H1 (cell line): ENCODE data around the gene TCP11. TPM values are rescaled to one million over a fixed set of nuclear protein-coding genes. Genes with fewer than 3 reads are reported as not detected.

ENCODE experiments used
- CTCF ChIA-PET: fragments of 300-600 bp; sonication (Branson Sonifier 250); formaldehyde crosslinking; loops from one replicate; lab custom pipeline; 2021; ENCODE audit not compliant: partially characterized antibody; lab: Charles Lee
- POLR2A ChIA-PET: fragments of 300-600 bp; sonication (Branson Sonifier 250); formaldehyde crosslinking; loops from one replicate; lab custom pipeline; 2021; ENCODE audit warnings: inconsistent platforms; ENCODE audit not compliant: partially characterized antibody; lab: Charles Lee
- DNase-seq, 2 experiments: peaks; one replicate each; pipeline versions ENCODE4 v3.0.0 to v3.0.0-alpha.2; 2010 to 2022; ENCODE audit warnings: low spot score in 2 of 2, low read depth in 1 of 2, mixed read lengths in 1 of 2
- FAIRE-seq: peaks from 2 replicates; lab custom pipeline; 2011; peaks lifted over from hg19 to GRCh38; lab: Jason Lieb, UNC
- H2AFZ ChIP-seq: 2 replicates; pipeline ENCODE4 v1.8.1; 2012; ENCODE audit warnings: low read length, inconsistent platforms
- H2AK5ac ChIP-seq: 2 replicates; pipeline ENCODE4 v1.6.1; 2013; ENCODE audit warnings: low read depth, low read length
- H2BK120ac ChIP-seq: replicated peaks from 2 replicates; pipeline ENCODE3; 2013; ENCODE audit warnings: low read depth, low read length, inconsistent platforms
- H2BK12ac ChIP-seq: 2 replicates; pipeline ENCODE4 v1.6.1; 2013; ENCODE audit warnings: low read depth, low read length
- H2BK15ac ChIP-seq: 2 replicates; pipeline ENCODE4 v1.6.1; 2013; ENCODE audit warnings: low read length
- H2BK20ac ChIP-seq: 2 replicates; pipeline ENCODE4 v1.6.1; 2013; ENCODE audit warnings: low read length
- H2BK5ac ChIP-seq: 2 replicates; pipeline ENCODE4 v1.6.1; 2013; ENCODE audit warnings: low read depth, low read length
- H3K14ac ChIP-seq: 2 replicates; pipeline ENCODE4 v1.6.1; 2013; ENCODE audit warnings: inconsistent platforms; ENCODE audit not compliant: insufficient read length
- H3K18ac ChIP-seq: 2 replicates; pipeline ENCODE4 v1.6.1; 2013; ENCODE audit warnings: low read length; ENCODE audit errors: extremely low read depth
- H3K23ac ChIP-seq: 2 replicates; pipeline ENCODE4 v1.6.1; 2013; ENCODE audit warnings: inconsistent platforms; ENCODE audit not compliant: insufficient read length
- H3K23me2 ChIP-seq: 2 replicates; pipeline ENCODE4 v1.6.1; 2013; ENCODE audit warnings: low read depth, low read length
- H3K27ac ChIP-seq: 2 replicates; pipeline ENCODE4 v1.6.1; 2011; ENCODE audit warnings: low read depth, low read length, inconsistent platforms
- H3K27me3 ChIP-seq, 4 experiments: replicated peaks in 1 of 4; 1 replicate in 1 of 4; 2 replicates in 3 of 4; pipeline versions ENCODE4 v1.6.1 to v1.8.1; 2011 to 2013; ENCODE audit warnings: low read length in 3 of 4, mild to moderate bottlenecking in 3 of 4, inconsistent platforms in 2 of 4, mixed read lengths in 2 of 4, moderate library complexity in 1 of 4; ENCODE audit not compliant: control insufficient read depth in 3 of 4, insufficient read depth in 3 of 4; ENCODE audit errors: extremely low read depth in 1 of 4
- H3K36me3 ChIP-seq, 4 experiments: 2 replicates each; pipeline versions ENCODE4 v1.6.1 to v1.8.1; 2011 to 2013; ENCODE audit warnings: mild to moderate bottlenecking in 4 of 4, low read length in 3 of 4, moderate library complexity in 2 of 4, control low read depth in 1 of 4, inconsistent platforms in 1 of 4; ENCODE audit not compliant: insufficient read depth in 4 of 4, control insufficient read depth in 2 of 4
- H3K4ac ChIP-seq: replicated peaks from 2 replicates; pipeline ENCODE3; 2013; ENCODE audit warnings: low read length, low read depth, mixed read lengths, inconsistent platforms; ENCODE audit not compliant: insufficient read length
- H3K4me1 ChIP-seq, 4 experiments: replicated peaks in 1 of 4; 1 replicate in 1 of 4; 2 replicates in 3 of 4; pipeline versions ENCODE4 v1.6.1 to v1.8.1; 2011 to 2013; ENCODE audit warnings: low read length in 3 of 4, inconsistent platforms in 2 of 4, mixed read lengths in 1 of 4; ENCODE audit not compliant: insufficient read depth in 4 of 4, control insufficient read depth in 3 of 4
- H3K4me2 ChIP-seq, 2 experiments: 2 replicates each; pipeline versions ENCODE4 v1.6.1 to v1.8.1; 2011 to 2013; ENCODE audit warnings: low read depth in 2 of 2, low read length in 2 of 2, control low read depth in 1 of 2, inconsistent platforms in 1 of 2, mild to moderate bottlenecking in 1 of 2; ENCODE audit not compliant: insufficient read depth in 1 of 2
- H3K4me3 ChIP-seq, 4 experiments: fragments of 200-600, 300-600 bp in 1 of 4; sonication (generic), shearing (Covaris generic), sonication (Bioruptor Twin) in 1 of 4; 2 replicates each; pipeline versions ENCODE4 v1.5.1 to v1.8.1; 2011 to 2016; ENCODE audit warnings: low read length in 4 of 4, low read depth in 3 of 4, control low read depth in 2 of 4, inconsistent platforms in 2 of 4, mild to moderate bottlenecking in 2 of 4, mixed read lengths in 1 of 4, moderate library complexity in 1 of 4; ENCODE audit not compliant: insufficient read depth in 2 of 4; ENCODE audit errors: extremely low read depth in 1 of 4
- H3K56ac ChIP-seq: replicated peaks from 2 replicates; pipeline ENCODE3; 2013; ENCODE audit warnings: low read depth, mild to moderate bottlenecking, mixed read lengths, low read length, inconsistent platforms; ENCODE audit not compliant: insufficient read length
- H3K79me1 ChIP-seq: 2 replicates; pipeline ENCODE4 v1.6.1; 2013; ENCODE audit warnings: low read depth, low read length, control low read depth
- H3K79me2 ChIP-seq, 2 experiments: 2 replicates each; pipeline versions ENCODE4 v1.6.1 to v1.8.1; 2012 to 2013; ENCODE audit warnings: low read length in 2 of 2, mild to moderate bottlenecking in 2 of 2, inconsistent platforms in 1 of 2; ENCODE audit not compliant: insufficient read depth in 2 of 2, control insufficient read depth in 1 of 2
- H3K9ac ChIP-seq, 4 experiments: replicated peaks in 1 of 4; 1 replicate in 1 of 4; 2 replicates in 3 of 4; pipeline versions ENCODE4 v1.6.1 to v1.8.1; 2011 to 2013; ENCODE audit warnings: low read depth in 3 of 4, low read length in 3 of 4, control low read depth in 2 of 4, mild to moderate bottlenecking in 2 of 4, moderate library complexity in 2 of 4, inconsistent platforms in 1 of 4; ENCODE audit errors: extremely low read depth in 1 of 4
- H3K9me3 ChIP-seq, 2 experiments: 2 replicates each; pipeline versions ENCODE4 v1.6.1 to v1.8.1; 2012 to 2013; ENCODE audit warnings: mild to moderate bottlenecking in 2 of 2, moderate library complexity in 2 of 2, control low read depth in 1 of 2, inconsistent platforms in 1 of 2, low read depth in 1 of 2, low read length in 1 of 2, mixed read lengths in 1 of 2; ENCODE audit not compliant: insufficient read depth in 2 of 2
- H4K20me1 ChIP-seq, 2 experiments: replicated peaks in 1 of 2; 2 replicates each; pipeline versions ENCODE3 to v1.8.1; 2011 to 2013; ENCODE audit warnings: inconsistent platforms in 2 of 2, low read length in 2 of 2, mild to moderate bottlenecking in 1 of 2; ENCODE audit not compliant: insufficient read depth in 2 of 2, control insufficient read depth in 1 of 2
- H4K5ac ChIP-seq: 2 replicates; pipeline ENCODE4 v1.6.1; 2013; ENCODE audit warnings: low read length, low read depth, mixed read lengths, inconsistent platforms; ENCODE audit not compliant: insufficient read length
- H4K8ac ChIP-seq: 2 replicates; pipeline ENCODE4 v1.8.0; 2013; ENCODE audit warnings: mild to moderate bottlenecking, moderate library complexity, low read length, inconsistent platforms; ENCODE audit not compliant: insufficient read depth; ENCODE audit errors: extremely low read depth
- H4K91ac ChIP-seq: replicated peaks from 2 replicates; pipeline ENCODE3; 2013; ENCODE audit warnings: low read length, mixed read lengths, inconsistent platforms; ENCODE audit not compliant: insufficient read length
- BCL11A ChIP-seq, 2 experiments: IDR thresholded peaks; one replicate each; pipeline ENCODE4 v1.6.1; 2011; ENCODE audit warnings: low read depth in 2 of 2, low read length in 2 of 2, mild to moderate bottlenecking in 2 of 2
- CEBPB ChIP-seq: IDR thresholded peaks from 2 replicates; pipeline ENCODE4 v1.6.1; 2012; ENCODE audit warnings: low read depth, low read length
- CHD1 ChIP-seq: IDR thresholded peaks from 2 replicates; pipeline ENCODE4 v1.6.1; 2012; ENCODE audit warnings: low read depth, low read length, improper control_type of control experiment
- CTBP2 ChIP-seq: IDR thresholded peaks from 2 replicates; pipeline ENCODE4 v1.7.0; 2011; ENCODE audit warnings: borderline replicate concordance, mild to moderate bottlenecking, moderate library complexity, mixed read lengths, low read length; ENCODE audit not compliant: insufficient read depth, insufficient read length
- EGR1 ChIP-seq: IDR thresholded peaks from 2 replicates; pipeline ENCODE4 v1.6.1; 2011; ENCODE audit warnings: low read depth, low read length, borderline replicate concordance
- EZH2 ChIP-seq: fragments of 200-600 bp; sonication (generic); IDR thresholded peaks from 2 replicates; pipeline ENCODE4 v1.7.1; 2012; ENCODE audit warnings: low read depth, mild to moderate bottlenecking, moderate library complexity, low read length, inconsistent platforms; ENCODE audit not compliant: severe bottlenecking
- FOSL1 ChIP-seq: IDR thresholded peaks from 2 replicates; pipeline ENCODE4 v1.6.1; 2011; ENCODE audit warnings: mild to moderate bottlenecking, low read depth, low read length, moderate library complexity; ENCODE audit not compliant: insufficient read depth
- JUND ChIP-seq: IDR thresholded peaks from 2 replicates; pipeline ENCODE4 v1.6.1; 2011; ENCODE audit warnings: mild to moderate bottlenecking, improper control_type of control experiment, low read length
- KDM1A ChIP-seq: fragments of 200-600, 300-600 bp; sonication (generic); IDR thresholded peaks from 2 replicates; pipeline ENCODE4 v1.7.1; 2016; ENCODE audit warnings: mild to moderate bottlenecking, low read length, borderline replicate concordance
- POLR2A ChIP-seq, 2 experiments: IDR thresholded peaks; 1 replicate in 1 of 2; 2 replicates in 1 of 2; pipeline ENCODE4 v1.6.1; 2011; ENCODE audit warnings: low read depth in 2 of 2, low read length in 2 of 2, mild to moderate bottlenecking in 2 of 2; ENCODE audit errors: control extremely low read depth in 1 of 2
- POLR2AphosphoS5 ChIP-seq: IDR thresholded peaks from 2 replicates; pipeline ENCODE4 v1.6.1; 2011; ENCODE audit warnings: low read depth, low read length
- RBBP5 ChIP-seq: IDR thresholded peaks from 2 replicates; pipeline ENCODE4 v1.7.1; 2012; ENCODE audit warnings: low read depth, mild to moderate bottlenecking, inconsistent platforms, low read length, moderate library complexity, borderline replicate concordance
- RXRA ChIP-seq: IDR thresholded peaks from 2 replicates; pipeline ENCODE4 v1.6.1; 2011; ENCODE audit warnings: low read depth, mild to moderate bottlenecking, low read length, moderate library complexity; ENCODE audit not compliant: insufficient read depth
- SAP30 ChIP-seq: fragments of 300-600 bp; sonication (generic); IDR thresholded peaks from 2 replicates; pipeline ENCODE4 v1.7.1; 2012; ENCODE audit warnings: low read length, moderate library complexity, mild to moderate bottlenecking, inconsistent platforms; ENCODE audit not compliant: insufficient read depth, insufficient replicate concordance
- TAF1 ChIP-seq: IDR thresholded peaks from 2 replicates; pipeline ENCODE4 v1.6.1; 2011; ENCODE audit warnings: mild to moderate bottlenecking, low read depth, low read length
- WGBS, 2 experiments: shearing (Covaris generic) in 1 of 2; methylation state at CpG; one replicate each; pipeline versions ENCODE4 v1.1.6 to v1.1.7; 2013 to 2015; ENCODE audit warnings: low lambda C conversion rate in 2 of 2, mixed read lengths in 2 of 2, inconsistent platforms in 1 of 2, low coverage in 1 of 2, missing lambda C conversion rate in 1 of 2; ENCODE audit not compliant: insufficient replicate concordance in 2 of 2, insufficient coverage in 1 of 2, insufficient read length in 1 of 2; ENCODE audit errors: extremely low coverage in 1 of 2, missing lambda C conversion rate in 1 of 2; 5-methylcytosine and 5-hydroxymethylcytosine counted together
- polyA plus RNA-seq, 7 experiments: library from polyadenylated mRNA; depleted of rRNA in 3 of 7; stranded (reverse) in 5 of 7; unstranded in 2 of 7; fragments of >200 nt in 5 of 7; fragments of 200-250 nt in 2 of 7; gene quantifications; 1 replicate in 5 of 7; 2 replicates in 1 of 7; 4 replicates in 1 of 7; pipeline versions ENCODE4 v1.2.1 to v1.2.3, GENCODE V29; 2011 to 2013; ENCODE audit warnings: missing spikeins in 2 of 7, mixed read lengths in 2 of 7
- total RNA-seq: library from RNA; stranded (reverse); fragmentation: NEBNext Ultra II Directional; extraction: Animal tissue kit (Norgen Biotek cat#: 25700); gene quantifications from 2 replicates; pipeline ENCODE4 v1.2.1, GENCODE V29; 2021

Gene TCP11
- total and polyA plus RNA-seq, 2 of the 8 experiments (the other 6 are each of a cell fraction or from before 2014, with no cell fraction given): 0.11 TPM; not detected in 1

DNA sequence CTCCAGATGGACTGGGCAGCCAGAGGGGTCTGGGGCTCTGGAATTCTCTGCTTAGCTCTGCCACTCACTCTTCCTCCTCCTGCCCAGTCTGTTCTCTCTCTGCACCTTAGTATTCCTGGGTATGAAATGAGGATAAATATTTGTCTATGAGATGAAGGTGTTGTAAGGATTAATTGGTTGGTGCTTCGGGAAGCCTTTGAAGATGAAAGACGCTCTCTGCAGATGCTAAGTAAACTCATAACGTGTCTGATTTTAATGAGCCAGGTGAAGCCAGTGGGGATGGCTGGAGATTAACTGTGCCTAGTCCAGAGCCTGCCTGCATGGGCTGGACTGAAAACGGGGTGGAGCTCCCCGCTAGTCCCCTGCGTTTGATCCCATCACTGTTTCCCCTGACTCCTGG is 23.1 kb upstream of the TCP11 start:
- Histone ChIP-seq H2BK20ac (no peak overlapping the region), H3K23me2 (peaks cover under 1% of the 10 kb centered on the region; the same call in 1 of the 2 replicates), H3K18ac (no peak overlapping the region), H2BK120ac (no peak overlapping the region), H3K4me1 (no peaks in the 10 kb centered on the region), H3K27ac (no peak overlapping the region), H2BK12ac (no peak overlapping the region), H3K23ac (no peak overlapping the region), H3K27me3 (peaks cover 0 to 4% (median 0%) of the 10 kb centered on the region in 4 experiments; a peak in 4 of 7 replicates), H4K91ac (no peak overlapping the region), H3K4me3 (no peak overlapping the region), H2AFZ (no peak overlapping the region), H3K36me3 (no peaks in the 10 kb centered on the region), H3K56ac (no peak overlapping the region), H4K5ac (no peak overlapping the region), H3K4ac (no peak overlapping the region), H3K4me2 (no peak overlapping the region), H2BK5ac (no peak overlapping the region), H3K14ac (no peak overlapping the region), H2AK5ac (no peak overlapping the region), H3K9me3 (no peaks in the 10 kb centered on the region), H3K79me1 (no peaks in the 10 kb centered on the region), H4K20me1 (peaks cover 0 to under 1% of the 10 kb centered on the region in 2 experiments), H3K9ac (no peak overlapping the region), H4K8ac (no peak overlapping the region), H2BK15ac (no peak overlapping the region), H3K79me2 (no peaks in the 10 kb centered on the region)
- ChIA-PET CTCF (interaction anchor here (3.7 to 4.8 kb wide), 2 partner anchors 8 to 41 kb away, joined by 19 to 23 read pairs; no protein-coding TSS in a partner anchor), POLR2A (no interaction called here)
- WGBS, 2 experiments: 94 to 100% methylated on average over 1 to 6 of the region's 6 CpGs
- no peak for FAIRE-seq
- no peak for DNase-seq
- no peak for TF ChIP-seq CEBPB
- TF ChIP-seq TAF1: no peak
- TF ChIP-seq POLR2AphosphoS5: no peak
- no peak for TF ChIP-seq RBBP5
- no peak for TF ChIP-seq EZH2
- TF ChIP-seq FOSL1: no peak
- TF ChIP-seq CHD1: no peak
- no peak for TF ChIP-seq SAP30
- TF ChIP-seq CTBP2: no peak
- TF ChIP-seq JUND: no peak
- no peak for TF ChIP-seq POLR2A (IDR thresholded peaks at IDR 0.05; ENCODE audit: control extremely low read depth in 1 of 2, low read depth in 2 of 2, low read length in 2 of 2)
- TF ChIP-seq BCL11A (IDR thresholded peaks at IDR 0.05; ENCODE audit: low read depth in 2 of 2, low read length in 2 of 2): no peak
- TF ChIP-seq EGR1: no peak
- TF ChIP-seq RXRA: no peak
- TF ChIP-seq KDM1A: no peak
